Activated CD8-positive, alpha-beta T cell treated with anti-CD3 and anti-CD28 coated beads for 36 hours (primary cell): Measurements from ENCODE around the gene CLNK. TPM values are rescaled to one million over a fixed set of nuclear protein-coding genes. Genes with fewer than 3 reads are reported as not detected.

Experiments used
- ATAC-seq: fragments of 200-7000 bp; cut with Tn5 transposase; one replicate; pipeline ENCODE4 v1.10.0; 2021; ENCODE audit warnings: mild to moderate bottlenecking, moderate library complexity
- CTCF ChIA-PET: fragments of 350-600 bp; sonication (Branson Sonifier 250); formaldehyde crosslinking; loops from one replicate; lab custom pipeline; 2021; ENCODE audit warnings: antibody characterized with exemption; lab: Charles Lee
- POLR2A ChIA-PET: fragments of 350-600 bp; sonication (Branson Sonifier 250); formaldehyde crosslinking; loops from one replicate; lab custom pipeline; 2021; ENCODE audit warnings: antibody characterized with exemption; lab: Charles Lee
- DNase-seq: peaks from one replicate; pipeline ENCODE4 v3.0.0-alpha.2; 2020
- H3K27ac Mint-ChIP-seq: one replicate; pipeline ENCODE4 v1.8.0; 2021; ENCODE audit warnings: mild to moderate bottlenecking, mixed read lengths
- H3K27me3 Mint-ChIP-seq: one replicate; pipeline ENCODE4 v1.8.0; 2021; ENCODE audit warnings: mixed read lengths
- H3K36me3 Mint-ChIP-seq: one replicate; pipeline ENCODE4 v1.8.0; 2021; ENCODE audit warnings: low read depth, mixed read lengths
- H3K4me1 Mint-ChIP-seq: one replicate; pipeline ENCODE4 v1.8.0; 2021; ENCODE audit warnings: low read depth, mixed read lengths
- H3K4me3 Mint-ChIP-seq: one replicate; pipeline ENCODE4 v1.8.0; 2021; ENCODE audit warnings: mild to moderate bottlenecking, moderate library complexity, mixed read lengths
- H3K9me3 Mint-ChIP-seq: one replicate; pipeline ENCODE4 v1.8.0; 2021; ENCODE audit warnings: mixed read lengths
- intact Hi-C: fragments of 100-400 bp; cut with micrococcal nuclease; formaldehyde crosslinking; loops from one replicate; pipeline ENCODE4 v1.10.0; 2022
- total RNA-seq, 2 experiments: library from RNA; stranded (reverse); gene quantifications; one replicate each; pipeline ENCODE4 v1.2.3, GENCODE V29; 2021
- TF ChIP-seq, protein P1 (sequence below): fragments of 200-600 bp; IDR thresholded peaks from one replicate; pipeline ENCODE4 v1.8.0; 2022; ENCODE audit warnings: antibody characterized with exemption, mild to moderate bottlenecking

CLNK gene
- total RNA-seq, 2 experiments from 2014 or later: 0.18 TPM; not detected in 1

DNA sequence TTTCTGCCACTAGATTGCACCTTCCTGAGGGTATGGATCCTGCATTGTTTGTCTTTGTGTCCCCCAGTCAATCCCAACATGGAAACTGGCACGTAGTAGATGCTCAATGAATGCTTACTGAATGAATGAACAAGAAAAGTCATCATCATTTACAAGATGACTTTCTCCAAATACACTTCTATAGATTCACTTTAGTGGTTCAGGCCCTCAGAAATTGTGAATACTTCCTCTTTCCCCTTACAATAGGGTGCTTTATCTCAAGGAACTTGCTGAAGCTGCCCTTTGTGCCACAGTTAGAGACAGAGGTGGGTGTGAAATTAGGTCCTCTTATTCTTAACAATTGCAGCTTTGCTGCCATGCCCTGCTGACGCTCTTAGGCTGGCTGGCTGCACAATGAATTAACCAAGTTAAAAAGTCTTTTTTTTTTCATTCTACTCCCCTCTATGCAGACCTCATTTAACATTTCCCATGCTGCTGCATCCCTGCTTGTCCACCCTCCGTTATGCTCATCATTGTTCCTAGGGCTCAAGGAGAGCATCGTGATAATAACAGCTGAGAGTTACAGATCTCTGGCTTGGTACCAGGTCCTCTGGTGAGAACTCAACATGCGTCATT, 119.3 kb downstream of the CLNK start:
- no peaks in the 10 kb centered on the region for H3K9me3 Mint-ChIP-seq
- peaks cover 4% of the 10 kb centered on the region for H3K27me3 Mint-ChIP-seq
- no peak overlapping the region for H3K4me3 Mint-ChIP-seq
- intact Hi-C loops: no loop called here
- ChIA-PET CTCF (interaction anchor here (1.5 to 1.6 kb wide), 2 partner anchors 10 to 27 kb away, joined by 4 to 5 read pairs; no protein-coding TSS in a partner anchor), POLR2A (no interaction called here)
- H3K4me1 Mint-ChIP-seq: no peaks in the 10 kb centered on the region
- no peak overlapping the region for H3K27ac Mint-ChIP-seq
- TF ChIP-seq, protein P1, sequence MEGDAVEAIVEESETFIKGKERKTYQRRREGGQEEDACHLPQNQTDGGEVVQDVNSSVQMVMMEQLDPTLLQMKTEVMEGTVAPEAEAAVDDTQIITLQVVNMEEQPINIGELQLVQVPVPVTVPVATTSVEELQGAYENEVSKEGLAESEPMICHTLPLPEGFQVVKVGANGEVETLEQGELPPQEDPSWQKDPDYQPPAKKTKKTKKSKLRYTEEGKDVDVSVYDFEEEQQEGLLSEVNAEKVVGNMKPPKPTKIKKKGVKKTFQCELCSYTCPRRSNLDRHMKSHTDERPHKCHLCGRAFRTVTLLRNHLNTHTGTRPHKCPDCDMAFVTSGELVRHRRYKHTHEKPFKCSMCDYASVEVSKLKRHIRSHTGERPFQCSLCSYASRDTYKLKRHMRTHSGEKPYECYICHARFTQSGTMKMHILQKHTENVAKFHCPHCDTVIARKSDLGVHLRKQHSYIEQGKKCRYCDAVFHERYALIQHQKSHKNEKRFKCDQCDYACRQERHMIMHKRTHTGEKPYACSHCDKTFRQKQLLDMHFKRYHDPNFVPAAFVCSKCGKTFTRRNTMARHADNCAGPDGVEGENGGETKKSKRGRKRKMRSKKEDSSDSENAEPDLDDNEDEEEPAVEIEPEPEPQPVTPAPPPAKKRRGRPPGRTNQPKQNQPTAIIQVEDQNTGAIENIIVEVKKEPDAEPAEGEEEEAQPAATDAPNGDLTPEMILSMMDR: no peak
- DNase-seq: no peak
- no peak for ATAC-seq
- no peaks in the 10 kb centered on the region for H3K36me3 Mint-ChIP-seq

DNA sequence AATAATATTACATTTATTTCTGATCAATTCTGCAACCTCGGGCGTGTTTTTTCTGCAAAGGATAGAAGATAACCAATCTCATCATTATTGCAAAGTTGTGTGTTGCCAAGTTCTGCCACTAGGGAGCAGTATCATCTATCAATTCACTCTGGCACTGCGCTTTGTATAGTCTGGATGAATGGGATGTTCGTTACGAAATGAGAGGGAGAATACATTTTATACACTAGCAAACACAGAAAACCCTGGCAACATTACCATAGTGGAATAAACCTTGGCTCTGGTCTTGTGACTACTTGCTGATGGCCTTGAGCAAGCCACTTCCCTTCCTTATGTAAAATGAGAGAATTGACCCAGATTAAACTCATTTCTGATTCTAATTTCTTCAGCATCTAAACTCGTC, 129.9 kb downstream of the CLNK start:
- Mint-ChIP-seq H3K4me3 (no peak overlapping the region), H3K27me3 (peaks cover 6% of the 10 kb centered on the region), H3K4me1 (peaks cover 6% of the 10 kb centered on the region), H3K9me3 (no peaks in the 10 kb centered on the region), H3K36me3 (no peaks in the 10 kb centered on the region), H3K27ac (no peak overlapping the region)
- peak; percentile 65 for DNase-seq
- POLR2A ChIA-PET: no interaction called here
- TF ChIP-seq, protein P1: peak; percentile 78
- CTCF ChIA-PET: interaction anchor here (0.9 to 1.8 kb wide), 8 partner anchors 9 to 870 kb away, joined by 3 to 7 read pairs (median 3); no protein-coding TSS in a partner anchor
- intact Hi-C loops: no loop called here
- peak; percentile 69 for ATAC-seq

DNA sequence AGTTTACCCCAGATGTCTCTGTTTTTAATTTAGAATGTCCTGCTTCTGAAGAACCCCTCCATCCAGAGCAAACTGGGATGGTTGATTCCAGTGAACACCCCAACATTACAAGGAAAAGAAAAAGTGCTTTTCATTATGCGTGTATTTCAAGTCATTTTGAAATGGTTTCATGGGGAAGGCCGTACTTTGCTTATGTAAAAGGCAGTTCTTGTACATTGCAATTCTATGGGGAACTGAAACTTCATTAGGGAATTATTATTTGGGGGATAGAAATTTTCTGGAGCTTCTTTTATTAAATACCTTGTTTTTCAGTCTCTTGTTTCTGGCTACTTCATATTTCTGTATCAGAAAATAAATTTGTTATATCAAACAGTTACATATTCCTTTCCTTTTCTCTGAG, 130.4 kb downstream of the CLNK start:
- H3K9me3 Mint-ChIP-seq: no peaks in the 10 kb centered on the region
- no peak for DNase-seq
- H3K27ac Mint-ChIP-seq: no peak overlapping the region
- H3K4me3 Mint-ChIP-seq: no peak overlapping the region
- TF ChIP-seq, protein P1: no peak
- POLR2A ChIA-PET: no interaction called here
- peaks cover 6% of the 10 kb centered on the region for H3K4me1 Mint-ChIP-seq
- no peaks in the 10 kb centered on the region for H3K36me3 Mint-ChIP-seq
- no peak for ATAC-seq
- CTCF ChIA-PET: interaction anchor here (0.7 to 1.2 kb wide), 4 partner anchors 8 to 870 kb away, joined by 3 to 4 read pairs (median 4); no protein-coding TSS in a partner anchor
- H3K27me3 Mint-ChIP-seq: peaks cover 6% of the 10 kb centered on the region
- intact Hi-C loops: no loop called here

DNA sequence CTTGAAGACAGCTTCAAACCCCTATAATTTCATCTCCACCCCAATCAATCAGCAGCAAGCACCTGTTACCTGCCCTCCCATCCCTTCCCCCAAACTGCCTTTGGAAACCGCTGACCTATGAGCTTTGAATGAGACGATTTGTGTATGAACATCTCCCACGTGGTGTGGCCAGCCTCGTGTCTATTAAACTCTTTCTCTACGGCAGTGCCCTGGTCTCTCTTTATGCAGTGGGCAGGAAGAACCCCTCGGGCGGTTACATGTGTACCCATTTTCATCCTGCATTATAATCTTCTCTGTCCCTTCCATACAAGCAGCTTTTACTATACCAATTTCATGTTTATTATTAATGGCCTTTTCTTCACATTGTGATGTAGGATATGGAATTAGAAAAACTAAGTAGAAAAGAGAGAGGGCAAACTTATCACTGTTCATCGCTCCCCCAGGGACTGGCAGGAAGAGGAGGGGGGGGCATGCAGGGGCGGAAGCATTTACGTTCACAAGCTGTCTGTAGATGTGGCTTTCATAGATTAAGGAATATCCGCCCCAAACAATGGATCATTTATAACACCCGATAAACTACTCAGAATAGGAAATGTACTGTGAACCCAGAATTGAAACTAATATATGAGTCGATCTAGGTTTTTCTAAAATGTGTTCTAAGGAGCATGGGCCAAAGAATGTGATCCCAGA, 131.8 kb downstream of the CLNK start:
- Mint-ChIP-seq H3K36me3 (no peaks in the 10 kb centered on the region), H3K4me1 (peaks cover 6% of the 10 kb centered on the region), H3K9me3 (no peaks in the 10 kb centered on the region), H3K27ac (no peak overlapping the region), H3K4me3 (no peak overlapping the region), H3K27me3 (peaks cover 6% of the 10 kb centered on the region)
- TF ChIP-seq, protein P1: no peak
- ATAC-seq (no peak), DNase-seq (no peak)
- ChIA-PET POLR2A (no interaction called here), CTCF (interaction anchor here (1.7 kb wide), 1 partner anchor 14 kb away, joined by 13 read pairs; no protein-coding TSS in a partner anchor)
- intact Hi-C loops: no loop called here

DNA sequence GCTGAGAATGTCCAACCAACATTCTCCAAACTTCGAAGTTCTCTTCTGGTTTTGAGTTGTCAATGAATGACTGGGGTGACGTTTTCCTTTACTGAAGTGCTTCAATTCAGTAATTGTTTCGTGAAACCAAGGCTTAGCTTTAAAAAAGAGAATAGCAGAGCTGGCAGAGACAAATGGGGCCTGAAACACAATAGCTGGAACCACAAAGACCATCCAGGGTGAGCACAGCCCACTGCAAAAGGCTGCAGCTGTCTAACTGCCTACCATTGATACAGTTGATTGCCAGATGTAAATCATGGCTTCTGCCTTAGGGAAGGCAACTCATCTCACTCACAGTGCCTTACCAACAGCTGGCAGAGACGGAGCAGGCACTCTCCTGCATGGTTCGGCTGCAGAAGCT, 148.7 kb downstream of the CLNK start:
- CTCF ChIA-PET: interaction anchor here (0.9 to 1.5 kb wide), 4 partner anchors 54 to 370 kb away, joined by 3 to 5 read pairs (median 4); no protein-coding TSS in a partner anchor
- Mint-ChIP-seq H3K9me3 (no peaks in the 10 kb centered on the region), H3K36me3 (no peaks in the 10 kb centered on the region), H3K4me3 (no peak overlapping the region), H3K27me3 (no peaks in the 10 kb centered on the region), H3K4me1 (no peaks in the 10 kb centered on the region), H3K27ac (no peak overlapping the region)
- no peak for DNase-seq
- TF ChIP-seq, protein P1: no peak
- ATAC-seq: no peak
- POLR2A ChIA-PET: no interaction called here
- intact Hi-C loops: loop anchor here (5.0 kb wide), 2 partner anchors 74 to 379 kb away; no protein-coding TSS in a partner anchor
